Stimulated activated CD4-positive, alpha-beta T cell treated with anti-CD3 and anti-CD28 coated beads, TNF-alpha, amount 100 ng/mL, for 1 hour (primary cell): ENCODE results near the gene VAC14.
"Not testable (repeated sequence)": the region's sequence is repeated elsewhere in the genome, so short reads cannot be mapped to it uniquely, and the experiment has no call there.

ENCODE experiments used
- DNase-seq, 3 donors: peaks; one replicate each; pipeline ENCODE4 v3.0.0-alpha.2; 2020; ENCODE audit warnings: low read depth in 3 of 3, low spot score in 1 of 3

Gene VAC14

GRCh38 chr16:70682239-70683145 lies 118.5 kb downstream of the VAC14 start:
- DNase-seq: no peak

- DNase-seq: no peak
Observed at GRCh38 chr16:70681382-70682238, 119.3 kb downstream of the VAC14 start.

GRCh38 chr16:70680495-70681381 lies 120.2 kb downstream of the VAC14 start:
- DNase-seq: no peak

GRCh38 chr16:70679671-70680494 lies 121.1 kb downstream of the VAC14 start:
- DNase-seq: no peak

GRCh38 chr16:70678898-70679670 lies 121.9 kb downstream of the VAC14 start:
- DNase-seq: no peak

- no peak for DNase-seq
Observed at GRCh38 chr16:70678121-70678897, 122.6 kb downstream of the VAC14 start.

GRCh38 chr16:70677499-70678120 lies 123.3 kb downstream of the VAC14 start:
- no peak for DNase-seq

GRCh38 chr16:70676675-70677498 lies 124.1 kb downstream of the VAC14 start:
- DNase-seq: no peak

- no peak for DNase-seq
Observed at GRCh38 chr16:70675851-70676513, 125.0 kb downstream of the VAC14 start.

- no peak for DNase-seq
Observed at GRCh38 chr16:70674221-70675014, 126.5 kb downstream of the VAC14 start.

- DNase-seq: not testable (repeated sequence)
Observed at GRCh38 chr16:70670938-70671337, 130.0 kb downstream of the VAC14 start.

GRCh38 chr16:70670175-70670574 lies 130.8 kb downstream of the VAC14 start:
- DNase-seq: no peak

GRCh38 chr16:70665806-70666735 lies 134.9 kb downstream of the VAC14 start:
- DNase-seq: no peak

GRCh38 chr16:70665113-70665694 lies 135.8 kb downstream of the VAC14 start:
- no peak for DNase-seq
